Esophagus squamous epithelium (tissue), 5 donors: ENCODE results near the gene CD79B. TPM values are rescaled to one million over a fixed set of nuclear protein-coding genes. Genes with fewer than 3 reads are reported as not detected.
"Not testable (repeated sequence)": the region's sequence is repeated elsewhere in the genome, so short reads cannot be mapped to it uniquely, and the experiment has no call there.

Experiments
- DNase-seq: peaks from one replicate; lab custom pipeline; 2025; lab: John Stamatoyannopoulos, UW
- H3K27ac ChIP-seq, 4 donors: fragments of 200-600 bp; sonication (generic); one replicate each; pipeline ENCODE4 v1.5.1; 2016 to 2019; ENCODE audit warnings: mild to moderate bottlenecking in 1 of 4
- H3K27me3 ChIP-seq, 4 donors: fragments of 200-600 bp; sonication (generic); 1 replicate in 3 of 4; 2 replicates in 1 of 4; pipeline versions ENCODE4 v1.5.1 to v1.6.0; 2017 to 2021; ENCODE audit warnings: antibody characterized with exemption in 1 of 4
- H3K36me3 ChIP-seq, 3 donors: fragments of 200-600 bp; sonication (generic); one replicate each; pipeline ENCODE4 v1.5.1; 2016 to 2019
- H3K4me1 ChIP-seq, 3 donors: fragments of 200-600 bp; sonication (generic); one replicate each; pipeline ENCODE4 v1.5.1; 2017 to 2019
- H3K4me3 ChIP-seq, 4 donors: fragments of 200-600 bp; sonication (generic); 1 replicate in 3 of 4; 2 replicates in 1 of 4; pipeline ENCODE4 v1.5.1; 2016 to 2019; ENCODE audit warnings: mild to moderate bottlenecking in 2 of 4, moderate library complexity in 1 of 4
- H3K9me3 ChIP-seq, 3 donors: fragments of 200-600 bp; sonication (generic); one replicate each; pipeline ENCODE4 v1.5.1; 2016 to 2019
- POLR2A ChIP-seq, 4 donors: fragments of 450-650 bp; IDR thresholded peaks; one replicate each; pipeline ENCODE4 v1.6.1; 2017; ENCODE audit warnings: antibody characterized with exemption in 4 of 4, mild to moderate bottlenecking in 4 of 4, moderate library complexity in 3 of 4
- WGBS, 2 donors: methylation state at CpG; one replicate each; pipeline ENCODE4 v1.1.5; 2018; 5-methylcytosine and 5-hydroxymethylcytosine counted together
- intact Hi-C: fragments of 100-400 bp; cut with DNase I; formaldehyde crosslinking; loops from one replicate; pipeline ENCODE4 v1.15.0; 2022
- total RNA-seq, 4 donors: library from RNA; depleted of rRNA; stranded (reverse); fragments of >200 nt; gene quantifications; one replicate each; pipeline ENCODE4 v1.1.0, GENCODE V29; 2016
- TF ChIP-seq, protein P1 (sequence below), 6 experiments: fragments of 450-650 bp in 4 of 6; fragments of 200-600 bp in 2 of 6; sonication (generic) in 2 of 6; IDR thresholded peaks; one replicate each; pipeline ENCODE4 v1.5.1; 2016 to 2019; ENCODE audit warnings: antibody characterized with exemption in 6 of 6, mild to moderate bottlenecking in 4 of 6, moderate library complexity in 4 of 6
- donor health status: DM: yes; HTN: yes; CAD: no.

CD79B gene
- total RNA-seq, 4 donors from 2014 or later = 1.1 to 2.0 (median 1.3) TPM; not detected in 1

DNA sequence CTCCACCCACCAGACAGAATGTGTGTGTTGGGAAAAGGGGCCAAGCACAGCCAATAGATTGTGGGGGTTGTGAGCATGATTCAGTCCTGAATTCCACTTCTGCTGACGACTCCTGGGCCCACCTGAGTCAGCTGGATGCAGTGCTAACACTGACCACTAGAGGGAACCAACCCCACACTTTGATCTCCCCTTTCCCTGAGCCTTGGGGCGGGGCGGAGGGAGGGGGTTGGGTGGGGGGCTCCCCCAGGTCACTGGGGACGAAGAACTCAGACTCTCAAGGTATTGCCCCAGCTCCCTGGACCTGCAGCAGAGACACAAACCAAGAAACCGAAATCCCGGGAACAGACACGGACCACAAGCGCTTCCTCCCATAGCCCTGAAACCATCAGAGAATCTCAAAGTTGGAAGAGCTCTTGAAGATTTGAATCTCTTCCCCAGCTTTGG, 20.5 kb downstream of the CD79B start:
- Histone ChIP-seq H3K27ac (no peak overlapping the region), H3K4me3 (no peak overlapping the region), H3K36me3 (no peaks in the 10 kb centered on the region), H3K4me1 (no peaks in the 10 kb centered on the region), H3K9me3 (no peaks in the 10 kb centered on the region), H3K27me3 (peaks cover 0 to 26% (median 0%) of the 10 kb centered on the region in 4 donors)
- TF ChIP-seq, protein P1, sequence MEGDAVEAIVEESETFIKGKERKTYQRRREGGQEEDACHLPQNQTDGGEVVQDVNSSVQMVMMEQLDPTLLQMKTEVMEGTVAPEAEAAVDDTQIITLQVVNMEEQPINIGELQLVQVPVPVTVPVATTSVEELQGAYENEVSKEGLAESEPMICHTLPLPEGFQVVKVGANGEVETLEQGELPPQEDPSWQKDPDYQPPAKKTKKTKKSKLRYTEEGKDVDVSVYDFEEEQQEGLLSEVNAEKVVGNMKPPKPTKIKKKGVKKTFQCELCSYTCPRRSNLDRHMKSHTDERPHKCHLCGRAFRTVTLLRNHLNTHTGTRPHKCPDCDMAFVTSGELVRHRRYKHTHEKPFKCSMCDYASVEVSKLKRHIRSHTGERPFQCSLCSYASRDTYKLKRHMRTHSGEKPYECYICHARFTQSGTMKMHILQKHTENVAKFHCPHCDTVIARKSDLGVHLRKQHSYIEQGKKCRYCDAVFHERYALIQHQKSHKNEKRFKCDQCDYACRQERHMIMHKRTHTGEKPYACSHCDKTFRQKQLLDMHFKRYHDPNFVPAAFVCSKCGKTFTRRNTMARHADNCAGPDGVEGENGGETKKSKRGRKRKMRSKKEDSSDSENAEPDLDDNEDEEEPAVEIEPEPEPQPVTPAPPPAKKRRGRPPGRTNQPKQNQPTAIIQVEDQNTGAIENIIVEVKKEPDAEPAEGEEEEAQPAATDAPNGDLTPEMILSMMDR (IDR thresholded peaks at IDR 0.05) = peak; percentile 49 to 91 (median 62)
- no peak for TF ChIP-seq POLR2A (IDR thresholded peaks at IDR 0.05)
- 55 to 80% methylated on average over 4 to 5 of the region's 8 CpGs for WGBS, 2 donors
- DNase-seq = no peak
- intact Hi-C loops = loop anchor here (10.0 kb wide), 1 partner anchor 223 kb away; the partner anchor contains the start of gene ERN1

DNA sequence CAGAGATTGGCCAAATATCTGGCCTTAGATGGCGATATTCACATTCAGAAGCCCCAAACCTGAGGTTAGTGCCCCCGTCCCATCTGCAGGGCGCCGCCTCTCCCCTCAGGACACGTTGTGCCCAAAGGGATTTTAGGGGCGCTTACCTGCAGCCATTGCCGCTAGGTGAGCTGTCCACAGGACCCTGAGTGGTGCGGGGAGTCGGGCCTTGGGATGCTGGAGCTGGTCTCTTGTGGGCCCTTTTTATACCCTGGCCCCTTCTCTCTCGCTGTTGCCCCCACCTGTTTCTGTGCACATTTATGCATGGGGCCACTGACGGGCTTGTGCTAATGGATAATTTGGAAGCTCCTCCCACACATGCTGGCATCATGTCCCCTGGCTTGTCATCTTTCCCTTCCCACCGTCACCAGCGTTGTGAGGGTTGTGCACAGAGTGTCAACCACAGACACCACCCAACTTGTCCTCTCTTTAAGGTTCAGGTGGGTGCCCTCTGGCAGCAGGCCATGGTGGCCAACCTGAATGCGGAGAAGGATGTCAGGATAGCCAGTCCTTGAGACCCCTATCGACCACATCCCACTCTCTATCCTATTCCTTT, 21.0 kb downstream of the CD79B start, which contains the start of gene CSHL1:
Gene CSHL1, minus strand, starts transcription at position 218 of the 595 bp plus-strand sequence. Its CDS starts 62 bp downstream, at position 156.
- Histone ChIP-seq H3K27me3 (peaks cover 0 to 26% (median 0%) of the 10 kb centered on the region in 4 donors), H3K4me3 (no peak within 1 kb of the TSS), H3K9me3 (no peaks in the 10 kb centered on the region), H3K36me3 (no peaks in the 10 kb centered on the region), H3K4me1 (no peaks in the 10 kb centered on the region), H3K27ac (no peak within 1 kb of the TSS)
- DNase-seq = no peak
- no peak for TF ChIP-seq POLR2A (IDR thresholded peaks at IDR 0.05)
- TF ChIP-seq, protein P1 (IDR thresholded peaks at IDR 0.05) = no peak
- 56 to 77% methylated on average over 14 to 15 of the region's 15 CpGs for WGBS, 2 donors
- intact Hi-C loops = loop anchor here (10.0 kb wide), 1 partner anchor 224 kb away; the partner anchor contains the start of gene ERN1

DNA sequence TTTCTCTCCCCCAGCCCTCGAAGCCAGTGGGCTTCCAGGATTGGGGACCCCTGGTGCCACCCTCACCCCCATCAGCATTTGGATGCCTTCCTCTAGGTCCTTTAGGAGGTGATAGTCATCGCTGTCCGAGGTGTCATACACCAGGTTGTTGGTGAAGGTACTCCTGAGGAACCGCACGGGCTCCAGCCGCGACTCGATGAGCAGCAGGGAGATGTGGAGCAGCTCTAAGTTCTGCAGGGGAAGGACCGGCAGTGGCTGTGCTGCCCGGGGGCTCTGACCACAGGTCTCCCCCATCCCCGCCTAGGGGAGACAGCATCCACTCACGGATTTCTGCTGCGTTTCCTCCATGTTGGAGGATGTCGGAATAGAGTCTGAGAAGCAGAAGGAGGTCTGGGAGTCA, 22.0 kb downstream of the CD79B start:
- 57% methylated on average over 7 of the region's 14 CpGs; no CpG with 5 or more reads in 1 of the 2 donors for WGBS, 2 donors
- intact Hi-C loops = loop anchor here (10.0 kb wide), 1 partner anchor 225 kb away; the partner anchor contains the start of gene ERN1

DNA sequence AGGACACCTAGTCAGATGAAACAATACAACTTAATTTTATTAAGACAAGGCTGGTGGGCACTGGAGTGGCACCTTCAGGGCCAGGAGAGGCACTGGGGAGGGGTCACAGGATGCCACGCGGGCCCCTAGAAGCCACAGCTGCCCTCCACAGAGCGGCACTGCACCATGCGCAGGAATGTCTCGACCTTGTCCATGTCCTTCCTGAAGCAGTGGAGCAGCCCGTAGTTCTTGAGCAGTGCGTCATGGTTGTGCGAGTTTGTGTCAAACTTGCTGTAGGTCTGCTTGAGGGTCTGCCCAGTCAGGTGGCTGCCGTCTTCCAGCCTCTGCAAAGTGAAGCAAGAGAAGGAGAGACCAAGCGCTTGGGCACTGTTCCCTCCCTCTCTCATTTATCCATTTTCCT, 22.5 kb downstream of the CD79B start:
- WGBS, 2 donors = 76 to 91% methylated on average over 6 to 9 of the region's 10 CpGs
- H3K4me3 ChIP-seq, intact Hi-C loops, H3K4me1 ChIP-seq, H3K27ac ChIP-seq, H3K9me3 ChIP-seq, H3K36me3 ChIP-seq, DNase-seq: not testable (repeated sequence)
- H3K27me3 ChIP-seq = peaks cover 0 to 26% (median 0%) of the 10 kb centered on the region in 4 donors

More for the DNA sequence above, 22.0 kb downstream of the CD79B start:
- Histone ChIP-seq H3K4me1 (no peaks in the 10 kb centered on the region), H3K36me3 (no peaks in the 10 kb centered on the region), H3K9me3 (no peaks in the 10 kb centered on the region), H3K27ac (no peak overlapping the region), H3K4me3 (no peak overlapping the region), H3K27me3 (peaks cover 0 to 26% (median 0%) of the 10 kb centered on the region in 4 donors)
- TF ChIP-seq POLR2A (IDR thresholded peaks at IDR 0.05) = no peak
- TF ChIP-seq, protein P1 (IDR thresholded peaks at IDR 0.05) = no peak
- DNase-seq = no peak

DNA sequence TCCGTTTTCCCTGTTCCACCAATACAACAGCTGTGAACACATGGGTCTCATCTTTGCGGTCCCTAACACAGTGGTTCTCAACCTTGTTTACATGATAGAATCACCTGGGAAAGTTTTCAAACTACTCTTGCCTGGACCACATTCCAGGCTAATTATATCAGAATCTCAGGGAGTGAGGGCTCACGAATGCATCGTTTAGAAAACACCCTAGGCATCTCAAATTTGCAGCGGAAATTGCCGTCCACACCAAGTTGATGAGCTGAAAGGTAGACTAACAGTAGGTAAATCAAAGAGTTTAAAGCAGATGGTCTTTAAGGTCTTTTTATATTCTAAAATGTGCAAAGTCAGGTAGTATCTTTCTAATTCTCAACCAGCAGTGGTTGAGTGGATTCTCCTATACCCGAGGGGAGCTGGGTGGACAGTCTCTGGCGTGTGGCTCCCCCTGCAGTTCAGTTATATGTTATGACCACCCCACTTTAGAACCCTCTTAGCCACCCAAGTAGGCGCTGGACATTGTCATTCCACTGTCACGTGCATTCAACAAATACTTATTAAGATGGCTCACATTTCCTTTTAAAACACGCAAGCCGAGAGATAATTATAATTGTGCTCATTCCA, 24.9 kb downstream of the CD79B start:
- H3K4me3 ChIP-seq, DNase-seq, H3K9me3 ChIP-seq, H3K4me1 ChIP-seq, H3K27ac ChIP-seq, H3K36me3 ChIP-seq, intact Hi-C loops: not testable (repeated sequence)
- TF ChIP-seq, protein P1 (IDR thresholded peaks at IDR 0.05) = peak in 2 of 6 experiments; percentile 10 to 15
- WGBS, 2 donors = 44 to 56% methylated on average over 8 to 12 of the region's 12 CpGs
- peaks cover 0 to 26% (median 0%) of the 10 kb centered on the region in 4 donors for H3K27me3 ChIP-seq

DNA sequence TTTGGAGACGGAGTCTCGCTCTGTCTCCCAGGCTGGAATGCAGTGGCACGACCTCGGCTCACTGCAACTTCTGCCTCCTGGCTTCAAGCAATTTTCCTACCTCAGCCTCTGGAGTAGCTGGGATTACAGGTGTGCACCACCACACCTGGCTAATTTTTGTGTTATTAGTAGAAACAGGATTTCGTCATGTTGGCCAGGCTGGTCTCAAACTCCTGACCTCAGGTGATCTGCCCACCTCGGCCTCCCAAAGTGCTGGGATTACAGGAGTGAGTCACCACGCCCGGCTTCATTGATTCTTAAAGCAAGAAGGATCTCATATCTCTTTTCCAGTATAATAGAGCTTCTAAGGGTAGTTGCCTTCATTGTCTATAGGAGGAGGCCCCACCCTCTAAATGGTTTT, 27.3 kb downstream of the CD79B start:
- H3K27me3 ChIP-seq, H3K27ac ChIP-seq, H3K9me3 ChIP-seq, intact Hi-C loops, DNase-seq, H3K4me3 ChIP-seq, H3K36me3 ChIP-seq, H3K4me1 ChIP-seq: not testable (repeated sequence)
- WGBS, 2 donors = 79 to 87% methylated on average over 8 of the region's 8 CpGs
